ENCODE measurements around the gene AGPAT4.

- TF ChIP-seq CTCF (IDR thresholded peaks at IDR 0.05; ENCODE audit: low read length) (no peak), EZH2 (IDR thresholded peaks at IDR 0.05; ENCODE audit: borderline replicate concordance, low read length) (no peak)
Observed at GRCh38 chr6:161299726-161300125, 25.9 kb upstream of the AGPAT4 start.

All from OCI-LY1 (cell line).